Measurements from ENCODE around the gene NOL3. TPM values are rescaled to one million over a fixed set of nuclear protein-coding genes. Genes with fewer than 3 reads are reported as not detected.

NOL3 gene
- total RNA-seq, 1 experiment from 2014 or later = 8.5 TPM

DNA sequence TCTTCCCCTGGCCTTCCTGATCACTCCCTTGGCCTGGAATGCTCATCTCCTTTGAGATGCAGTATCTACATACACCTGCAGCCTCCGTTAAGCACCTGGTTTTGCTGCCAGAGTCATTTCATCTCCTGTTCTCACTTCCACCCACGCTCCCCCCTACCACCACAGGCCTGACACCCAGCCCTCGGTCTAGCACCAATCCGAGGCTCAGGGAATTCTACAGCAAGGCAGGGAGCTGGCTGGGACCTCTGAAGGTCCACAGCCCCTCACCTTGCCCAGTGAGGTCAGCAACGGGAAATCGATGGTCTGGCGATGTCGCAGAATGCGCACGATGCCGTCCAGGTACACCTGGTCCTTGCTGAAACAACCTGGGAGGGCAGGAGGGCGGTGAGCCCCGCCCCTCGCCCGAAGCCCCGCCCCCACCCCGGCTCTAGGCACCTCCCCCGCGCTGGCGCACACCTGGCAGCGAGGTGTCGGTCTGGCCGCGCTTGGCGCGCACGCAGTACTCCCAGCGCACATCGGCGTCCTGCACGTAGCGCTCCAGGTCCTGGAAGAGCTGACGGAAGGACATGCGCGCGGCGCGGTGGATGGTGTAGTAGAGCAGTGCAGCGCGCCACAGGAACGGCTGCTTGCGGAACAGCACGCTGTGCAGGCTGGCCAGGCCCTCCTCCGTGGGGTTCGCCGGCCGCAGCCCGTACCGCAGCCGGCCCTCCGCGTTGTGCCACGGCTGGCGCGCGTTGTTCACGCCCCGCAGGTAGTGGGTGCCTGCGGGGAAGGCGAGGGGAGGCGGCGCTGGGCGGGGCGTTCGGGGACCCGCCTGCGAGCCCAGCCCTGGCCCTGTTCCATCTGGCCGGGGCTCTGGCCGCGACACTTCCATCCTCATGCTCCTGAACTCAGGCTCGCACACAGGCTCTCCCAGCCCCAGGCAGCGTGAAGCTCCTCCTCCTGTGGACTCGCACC lies 7.7 kb downstream of the NOL3 start (continued):
- TF ChIP-seq ZNF281 (CRISPR knock-in tag; IDR thresholded peaks at IDR 0.05) (peak; percentile 20; the same call in 1 of the 2 replicates), JUN (CRISPR knock-in tag; IDR thresholded peaks at IDR 0.05) (no peak), EMX1 (CRISPR knock-in tag; IDR thresholded peaks at IDR 0.05) (no peak), ZBTB21 (CRISPR knock-in tag; IDR thresholded peaks at IDR 0.05; ENCODE audit: borderline replicate concordance) (peak; percentile 81; the same call in 1 of the 2 replicates), NFE2L1 (CRISPR knock-in tag; IDR thresholded peaks at IDR 0.05) (peak; percentile 21; the same call in 1 of the 2 replicates), ZBTB43 (CRISPR knock-in tag; IDR thresholded peaks at IDR 0.05) (peak; percentile 50; the same call in 1 of the 2 replicates), SP1 (CRISPR knock-in tag; conservative IDR thresholded peaks at IDR 0.05) (peak; percentile 84), ETV6 (CRISPR knock-in tag; IDR thresholded peaks at IDR 0.05) (peak; percentile 9; the same call in 1 of the 2 replicates), TP53 (CRISPR knock-in tag; IDR thresholded peaks at IDR 0.05) (peak; percentile 85), CREB1 (CRISPR knock-in tag; IDR thresholded peaks at IDR 0.05) (0 out of 2 replicates have a peak, but pooled peaks have one; percentile 25), FOXP1 (CRISPR knock-in tag; IDR thresholded peaks at IDR 0.05; ENCODE audit: borderline replicate concordance) (peak; percentile 71; the same call in 1 of the 2 replicates), RORB (CRISPR knock-in tag; IDR thresholded peaks at IDR 0.05) (no peak), ZNF138 (CRISPR knock-in tag; conservative IDR thresholded peaks at IDR 0.05) (peak; percentile 90; the same call in 1 of the 2 replicates), MYBL2 (CRISPR knock-in tag; IDR thresholded peaks at IDR 0.05) (peak; percentile 69; the same call in 1 of the 2 replicates), STAT6 (CRISPR knock-in tag; conservative IDR thresholded peaks at IDR 0.05; ENCODE audit: low read depth) (no peak), ZSCAN18 (CRISPR knock-in tag; IDR thresholded peaks at IDR 0.05) (no peak)
- TF ChIP-seq, protein P1, sequence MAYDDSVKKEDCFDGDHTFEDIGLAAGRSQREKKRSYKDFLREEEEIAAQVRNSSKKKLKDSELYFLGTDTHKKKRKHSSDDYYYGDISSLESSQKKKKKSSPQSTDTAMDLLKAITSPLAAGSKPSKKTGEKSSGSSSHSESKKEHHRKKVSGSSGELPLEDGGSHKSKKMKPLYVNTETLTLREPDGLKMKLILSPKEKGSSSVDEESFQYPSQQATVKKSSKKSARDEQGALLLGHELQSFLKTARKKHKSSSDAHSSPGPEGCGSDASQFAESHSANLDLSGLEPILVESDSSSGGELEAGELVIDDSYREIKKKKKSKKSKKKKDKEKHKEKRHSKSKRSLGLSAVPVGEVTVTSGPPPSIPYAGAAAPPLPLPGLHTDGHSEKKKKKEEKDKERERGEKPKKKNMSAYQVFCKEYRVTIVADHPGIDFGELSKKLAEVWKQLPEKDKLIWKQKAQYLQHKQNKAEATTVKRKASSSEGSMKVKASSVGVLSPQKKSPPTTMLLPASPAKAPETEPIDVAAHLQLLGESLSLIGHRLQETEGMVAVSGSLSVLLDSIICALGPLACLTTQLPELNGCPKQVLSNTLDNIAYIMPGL (CRISPR knock-in tag; IDR thresholded peaks at IDR 0.05) = 0 out of 2 replicates have a peak, but pooled peaks have one; percentile 58
- TF ChIP-seq, protein P2, sequence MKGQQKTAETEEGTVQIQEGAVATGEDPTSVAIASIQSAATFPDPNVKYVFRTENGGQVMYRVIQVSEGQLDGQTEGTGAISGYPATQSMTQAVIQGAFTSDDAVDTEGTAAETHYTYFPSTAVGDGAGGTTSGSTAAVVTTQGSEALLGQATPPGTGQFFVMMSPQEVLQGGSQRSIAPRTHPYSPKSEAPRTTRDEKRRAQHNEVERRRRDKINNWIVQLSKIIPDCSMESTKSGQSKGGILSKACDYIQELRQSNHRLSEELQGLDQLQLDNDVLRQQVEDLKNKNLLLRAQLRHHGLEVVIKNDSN (CRISPR knock-in tag; IDR thresholded peaks at IDR 0.05) = no peak
